HG02870 (cell line): ENCODE results near the gene KIAA1586.

Experiments
- ATAC-seq: cut with Tn5 transposase; IDR thresholded peaks from one replicate; pipeline ENCODE4 v1.9.1; 2021; ENCODE audit warnings: mild to moderate bottlenecking, moderate library complexity; ENCODE audit not compliant: unreplicated experiment

Gene KIAA1586

GRCh38 chr6:57097596-57097995 is 51.1 kb downstream of the KIAA1586 start:
- no peak for ATAC-seq

GRCh38 chr6:57102976-57103375 is 56.5 kb downstream of the KIAA1586 start:
- no peak for ATAC-seq

- ATAC-seq = no peak
Measured at GRCh38 chr6:57104336-57104735, 57.8 kb downstream of the KIAA1586 start.
